C4-2B (cell line): Measurements from ENCODE around the gene RPS6KA6.

ENCODE experiments used
- H3K27ac ChIP-seq: fragments of 450-650 bp; 2 replicates; pipeline ENCODE4 v1.5.1; 2017
- CTCF ChIP-seq: fragments of 450-650 bp; conservative IDR thresholded peaks from 2 replicates; pipeline ENCODE4 v1.5.1; 2017; ENCODE audit warnings: mild to moderate bottlenecking
- ZFX ChIP-seq: fragments of 450-650 bp; IDR thresholded peaks from 2 replicates; pipeline ENCODE4 v1.6.1; 2017

Gene RPS6KA6

DNA sequence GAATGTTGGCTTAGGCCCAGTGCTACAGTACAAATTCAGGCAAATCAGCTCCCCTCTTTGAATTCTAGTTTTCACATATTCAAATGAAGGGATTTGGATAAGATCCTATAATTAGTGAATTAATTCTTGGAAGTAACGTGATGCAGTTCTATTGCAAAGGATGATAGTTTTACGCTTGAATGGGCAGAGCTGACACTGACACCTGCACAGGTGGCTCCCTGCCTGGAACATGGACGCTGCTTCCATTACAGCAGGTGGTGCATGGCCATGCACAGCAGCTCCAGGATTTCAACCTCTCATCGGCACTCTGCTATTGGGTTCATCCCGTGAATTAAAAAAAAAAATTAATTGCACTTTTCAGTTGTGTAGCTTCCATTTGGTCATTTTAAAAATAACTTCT lies 28.4 kb upstream of the RPS6KA6 start:
- TF ChIP-seq ZFX: no peak
- no peak for TF ChIP-seq CTCF

GRCh38 chrX:84205276-84205675 lies 17.3 kb upstream of the RPS6KA6 start:
- TF ChIP-seq ZFX (no peak), CTCF (no peak)
- no peak overlapping the region for H3K27ac ChIP-seq

More for the DNA sequence above, 28.4 kb upstream of the RPS6KA6 start:
- H3K27ac ChIP-seq: no peak overlapping the region

- no peak overlapping the region for H3K27ac ChIP-seq
- no peak for TF ChIP-seq ZFX
These were observed 11.7 kb upstream of the RPS6KA6 start for GRCh38 chrX:84199688-84200087.

DNA sequence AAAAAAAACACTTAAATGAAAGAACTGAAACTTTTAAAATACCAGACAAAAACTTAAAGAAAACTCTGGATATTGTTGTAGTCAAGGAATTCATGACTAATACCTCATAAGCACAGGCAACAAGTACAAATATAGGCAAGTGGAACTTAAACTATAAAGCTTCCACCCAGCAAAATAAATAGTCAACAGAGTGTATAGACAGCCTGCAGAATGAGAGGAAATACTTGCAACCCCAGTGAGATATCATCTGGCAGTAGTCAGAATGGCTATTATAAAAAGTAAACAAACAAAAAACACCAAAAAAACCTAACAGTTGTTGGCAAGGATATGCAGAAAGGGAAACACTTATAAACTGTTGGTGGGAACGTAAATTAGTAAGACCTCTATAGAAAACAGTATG lies 9.6 kb upstream of the RPS6KA6 start:
- no peak overlapping the region for H3K27ac ChIP-seq
- TF ChIP-seq CTCF: no peak
- TF ChIP-seq ZFX: no peak

GRCh38 chrX:84192006-84192405 lies 4.0 kb upstream of the RPS6KA6 start:
- TF ChIP-seq CTCF (no peak), ZFX (no peak)
- H3K27ac ChIP-seq: no peak overlapping the region

- no peak for TF ChIP-seq CTCF
- no peak for TF ChIP-seq ZFX
- H3K27ac ChIP-seq: no peak overlapping the region
These were observed 1.1 kb upstream of the RPS6KA6 start for GRCh38 chrX:84189125-84189524.

DNA sequence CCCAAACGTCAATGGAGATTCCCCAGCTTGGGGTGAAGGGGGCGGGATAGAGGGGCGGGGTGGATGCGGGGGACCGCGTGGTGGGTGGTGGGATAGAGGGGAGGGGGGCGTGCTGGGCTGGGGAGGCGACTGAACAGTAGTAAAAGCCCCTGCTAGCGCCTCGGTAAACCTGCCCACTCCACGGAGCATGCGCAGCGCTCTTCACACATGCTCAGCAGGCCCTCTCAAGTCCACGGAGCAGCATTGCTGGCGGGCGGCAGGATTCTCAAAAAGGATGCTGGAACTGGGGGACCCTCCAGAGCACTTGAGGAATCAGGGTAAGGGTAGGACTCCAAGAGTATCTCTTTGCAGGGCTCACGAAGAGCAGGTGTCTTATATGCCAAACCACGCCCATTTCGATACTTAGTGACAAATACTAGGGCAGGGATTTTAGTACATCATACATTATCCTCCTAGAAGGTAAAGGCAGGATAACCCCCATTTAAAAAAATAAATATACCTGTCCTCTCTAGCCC lies 378 bp upstream of the RPS6KA6 start:
- H3K27ac ChIP-seq: peak overlapping the region; percentile 88
- TF ChIP-seq CTCF (peak; percentile 1; the same call in 1 of the 2 replicates), ZFX (no peak)
